ENCODE data around the gene RFC2.

DNA sequence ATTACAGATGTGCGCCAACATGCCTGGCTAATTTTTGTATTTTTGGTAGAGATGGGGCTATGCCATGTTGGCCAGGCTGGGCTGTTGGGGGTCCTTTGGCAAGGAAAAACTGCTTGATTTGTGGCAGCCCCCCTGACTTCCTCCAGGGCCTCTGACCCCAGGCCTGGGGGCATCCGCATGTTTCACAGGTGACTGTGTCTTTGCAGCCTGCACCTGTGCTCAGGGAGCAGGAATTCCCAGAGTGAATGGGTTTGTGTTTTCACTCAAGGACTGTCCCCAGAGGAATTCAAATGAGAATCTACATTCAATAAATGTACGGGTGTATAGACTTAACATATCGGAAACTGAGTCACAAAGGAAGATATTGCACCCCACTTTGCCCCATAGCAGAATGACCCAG is 23.4 kb upstream of the RFC2 start:
- TF ChIP-seq POLR2A (IDR thresholded peaks at IDR 0.05; ENCODE audit: low read length) (no peak), GATA1 (IDR thresholded peaks at IDR 0.05; ENCODE audit: low read depth, low read length) (no peak)

Data from erythroblast (primary cell).